Activated CD4-positive, alpha-beta T cell treated with anti-CD3 and anti-CD28 coated beads for 1 hour (primary cell): Measurements from ENCODE around the gene COL26A1.
"Not testable (repeated sequence)": the region's sequence is repeated elsewhere in the genome, so short reads cannot be mapped to it uniquely, and the experiment has no call there.

Source experiments
- DNase-seq: peaks from one replicate; pipeline ENCODE4 v3.0.0-alpha.2; 2020

The COL26A1 gene

DNA sequence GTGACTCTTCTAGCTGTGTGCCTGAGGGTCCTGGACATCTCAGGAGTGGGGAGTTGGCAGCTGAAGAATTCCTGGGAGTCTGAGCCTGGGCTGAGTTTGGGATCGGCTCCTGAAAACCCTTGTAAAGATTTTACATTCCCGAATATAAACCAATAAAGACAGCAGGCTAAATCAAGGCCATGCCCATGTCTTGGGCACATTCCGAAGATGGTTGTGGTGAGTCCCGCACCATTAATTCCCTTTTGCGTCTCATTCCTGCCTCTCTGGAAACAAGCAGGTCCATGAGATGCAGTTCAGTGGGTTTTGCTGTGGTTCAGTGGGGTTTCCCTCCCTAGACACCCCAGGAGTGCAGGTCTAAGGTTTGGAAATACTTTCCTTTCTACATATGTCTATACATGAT is 90.9 kb downstream of the COL26A1 start:
- no peak for DNase-seq

DNA sequence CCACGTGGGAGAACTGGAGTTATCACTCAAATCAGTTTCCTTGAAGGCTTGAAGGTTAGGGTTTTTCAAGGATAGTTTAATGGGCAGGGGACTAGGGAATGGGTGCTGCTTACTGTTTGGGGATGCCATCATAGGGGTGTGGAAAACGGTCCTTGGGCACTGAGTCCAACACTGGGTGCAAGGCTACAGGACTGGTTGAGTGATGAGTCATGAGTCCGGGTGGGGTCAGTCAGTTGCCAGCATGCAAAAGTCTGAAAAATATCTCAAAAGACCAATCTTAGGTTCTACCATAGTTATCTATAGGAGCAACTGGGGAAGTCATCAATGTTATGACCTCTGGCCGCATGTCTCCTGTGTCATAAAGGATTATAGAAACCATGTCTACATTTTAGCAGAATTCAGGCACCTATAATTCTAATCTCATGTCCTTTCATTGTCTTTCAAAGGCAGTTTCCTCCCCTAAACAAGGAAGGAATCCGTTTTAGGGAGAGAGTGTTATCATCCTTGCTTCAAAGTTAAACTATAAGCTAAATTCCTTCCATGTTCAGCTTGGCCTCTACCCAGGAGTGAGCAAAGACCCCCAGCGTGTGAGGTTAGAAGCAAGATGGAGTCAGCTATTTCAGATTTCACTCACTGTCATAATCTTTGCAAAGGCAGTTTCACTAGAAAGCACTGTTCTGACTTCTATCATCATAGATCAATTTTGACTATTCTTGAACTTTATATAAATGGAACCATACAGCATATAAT is 94.5 kb downstream of the COL26A1 start:
- no peak for DNase-seq

DNA sequence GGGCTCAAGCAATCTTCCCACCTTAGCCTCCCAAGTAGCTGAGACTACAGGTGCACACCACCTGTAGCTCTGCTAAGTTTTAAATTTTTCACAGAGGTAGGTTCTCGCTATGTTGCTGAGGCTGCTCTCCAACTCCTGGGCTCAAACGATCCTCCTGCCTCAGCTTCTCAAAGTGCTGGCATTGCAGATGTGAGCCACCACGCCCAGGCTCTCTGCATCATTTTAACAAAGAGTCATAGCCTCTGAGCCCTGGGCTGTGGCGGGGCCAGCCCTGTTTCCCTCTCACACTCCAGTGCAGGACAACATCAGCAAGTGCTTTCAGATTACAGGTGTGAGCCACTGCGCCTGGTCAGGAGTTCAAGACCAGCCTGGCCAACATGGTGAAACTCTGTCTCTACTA is 102.5 kb downstream of the COL26A1 start:
- DNase-seq = no peak

DNA sequence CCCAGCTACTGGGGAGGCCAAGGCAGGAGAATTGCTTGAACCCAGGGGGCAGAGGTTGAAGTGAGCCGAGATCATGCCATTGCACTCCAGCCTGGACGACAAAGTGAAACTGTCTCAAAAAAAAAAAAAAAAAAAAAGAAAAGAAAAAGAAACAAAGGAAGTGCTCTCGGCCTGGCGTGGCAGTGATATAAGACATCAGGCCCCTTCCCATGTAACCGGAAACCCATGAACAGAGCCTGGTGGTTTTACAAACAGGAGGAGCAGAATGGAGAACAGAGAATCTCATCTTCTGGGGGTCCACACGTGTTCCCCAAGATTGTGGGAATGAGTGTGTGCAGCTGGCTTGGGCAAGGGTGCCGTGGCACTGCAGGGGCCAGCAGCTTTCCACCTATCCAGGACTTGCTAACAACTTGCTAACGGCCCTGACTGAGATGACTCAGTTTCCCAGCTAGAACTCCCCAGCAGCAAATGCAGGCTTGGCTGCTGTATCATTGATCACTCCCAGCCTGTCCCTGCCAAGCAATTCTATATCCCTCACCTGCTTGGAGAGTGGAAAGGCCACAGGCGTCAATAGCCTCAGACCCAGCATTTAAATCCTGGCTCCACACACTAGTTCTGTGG is 103.0 kb downstream of the COL26A1 start:
- DNase-seq = no peak

DNA sequence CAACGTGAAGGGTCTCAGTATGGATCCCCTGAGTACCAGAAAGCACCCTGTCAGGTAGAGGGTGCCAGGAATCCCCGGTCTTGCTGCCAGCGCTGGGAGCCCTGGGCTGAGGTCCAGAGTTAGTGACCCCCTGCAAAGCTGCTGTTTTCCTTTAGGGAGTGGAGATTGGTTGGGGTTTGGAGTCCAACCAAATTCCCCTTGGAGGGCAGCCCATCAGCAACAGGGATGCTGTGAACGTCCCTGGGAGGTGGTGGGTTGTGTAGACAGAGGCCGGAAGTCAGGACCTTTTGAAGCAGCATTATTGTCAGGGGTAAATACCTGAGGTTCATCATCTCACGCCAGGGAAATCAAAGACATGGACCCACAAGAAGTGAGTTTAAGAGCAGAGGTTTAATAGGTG is 104.2 kb downstream of the COL26A1 start:
- no peak for DNase-seq

DNA sequence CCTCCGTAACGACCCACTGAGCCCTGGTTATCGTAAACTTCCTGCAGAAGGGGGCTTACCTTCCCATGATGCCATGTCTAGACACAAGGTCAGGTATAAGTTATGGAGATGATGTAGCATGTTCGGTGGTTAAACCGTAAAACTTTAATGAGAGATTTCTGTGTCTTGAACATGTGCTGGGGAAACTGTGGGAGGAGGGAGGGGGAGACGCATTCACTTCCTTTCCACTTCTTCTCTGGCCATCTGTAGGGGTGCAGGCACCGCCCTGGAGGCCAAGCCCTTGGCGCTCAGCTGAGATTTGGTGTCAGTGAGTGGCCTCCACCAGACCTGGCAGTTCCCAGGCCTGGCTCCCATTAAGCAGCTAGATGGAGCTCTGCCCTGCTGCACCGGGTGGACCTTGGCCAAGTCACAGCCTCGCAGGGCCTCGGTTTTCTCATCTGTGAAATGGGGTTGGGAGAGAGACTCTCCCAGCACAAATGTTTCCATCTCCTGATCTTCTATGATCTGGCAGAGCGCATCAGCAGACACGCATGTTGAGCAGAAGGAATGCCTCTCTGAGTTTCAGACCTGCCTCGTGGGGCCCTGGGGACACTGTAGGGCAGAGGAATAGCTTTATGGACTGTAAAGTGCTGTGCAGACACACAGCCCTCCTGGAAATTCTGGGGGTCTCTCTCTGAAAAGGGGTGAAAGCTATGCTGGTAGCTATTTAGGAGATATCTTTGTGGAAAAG is 106.0 kb downstream of the COL26A1 start:
- DNase-seq = no peak

DNA sequence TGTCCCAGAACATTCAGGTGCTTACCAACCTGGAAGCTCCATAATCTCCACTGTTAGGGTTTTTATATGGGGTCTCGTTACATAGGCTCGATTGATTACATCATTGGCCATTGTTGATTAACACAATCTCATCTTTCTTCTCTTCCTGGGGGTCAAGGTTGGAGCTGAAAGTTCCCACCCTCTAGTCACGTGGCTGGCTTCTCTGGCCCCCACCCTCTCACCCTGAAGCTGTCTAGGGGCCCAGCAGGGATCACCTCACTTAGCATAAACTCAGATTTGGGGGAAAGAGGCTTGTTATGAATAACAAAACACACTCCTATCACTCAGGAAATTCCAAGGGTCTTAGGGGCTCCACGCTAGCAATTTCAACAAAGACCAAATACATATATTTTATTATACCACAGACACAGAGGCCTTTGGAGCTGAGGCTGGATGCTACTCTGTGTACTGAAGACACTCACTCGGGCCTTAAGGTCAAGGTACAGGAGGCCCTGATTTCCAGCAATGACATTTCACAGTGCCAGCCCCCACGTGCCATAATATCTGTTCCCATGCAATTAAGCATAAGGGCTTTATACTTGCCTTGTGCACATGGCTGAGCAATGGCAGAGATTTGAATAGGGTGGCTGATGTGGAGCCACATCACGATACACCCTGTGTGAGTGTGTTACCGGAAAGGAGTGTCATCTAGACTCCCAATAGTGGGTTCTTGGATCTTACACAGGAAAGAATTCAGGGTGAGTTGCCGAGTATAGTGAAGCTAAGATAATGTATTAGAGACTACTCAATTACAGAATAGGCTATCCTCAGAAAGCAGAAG is 108.2 kb downstream of the COL26A1 start:
- DNase-seq = no peak

DNA sequence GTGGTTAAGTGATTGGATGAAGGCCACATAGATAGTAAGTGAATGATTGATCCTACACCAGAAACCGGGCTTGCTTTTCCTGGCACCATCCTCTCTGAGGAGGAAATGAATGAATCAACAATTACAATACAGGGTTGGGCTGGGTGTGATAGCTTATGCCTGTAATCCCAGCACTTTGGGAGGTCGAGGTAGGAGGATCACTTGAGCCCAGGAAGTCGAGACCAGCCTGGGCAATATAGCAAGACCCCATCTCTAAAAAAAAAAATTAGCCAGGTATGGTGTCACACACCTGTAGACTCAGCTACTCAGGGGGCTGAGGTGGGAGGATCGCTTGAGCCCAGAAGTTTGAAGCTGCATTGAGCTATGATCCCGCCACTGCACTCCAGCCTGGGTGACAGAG is 111.5 kb downstream of the COL26A1 start:
- DNase-seq = no peak

DNA sequence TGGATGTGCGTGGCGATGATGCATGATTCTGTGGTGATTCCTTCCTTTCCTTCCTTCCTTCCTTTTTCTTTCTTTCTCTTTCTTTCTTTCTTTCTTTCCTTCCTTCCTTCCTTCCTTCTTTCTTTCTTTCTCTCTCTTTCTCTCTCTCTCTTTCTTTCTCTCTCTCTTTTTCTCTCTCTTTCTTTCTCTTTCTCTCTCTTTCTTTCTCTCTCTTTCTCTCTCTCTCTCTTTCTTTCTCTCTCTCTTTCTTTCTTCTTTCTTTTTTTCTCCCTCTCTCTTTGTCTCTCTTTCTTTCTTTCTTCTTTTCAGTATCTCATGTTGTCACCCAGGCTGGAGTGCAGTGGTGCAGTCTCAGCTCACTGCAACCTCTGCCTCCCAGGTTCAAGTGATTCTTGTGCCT is 113.0 kb downstream of the COL26A1 start:
- DNase-seq = not testable (repeated sequence)

DNA sequence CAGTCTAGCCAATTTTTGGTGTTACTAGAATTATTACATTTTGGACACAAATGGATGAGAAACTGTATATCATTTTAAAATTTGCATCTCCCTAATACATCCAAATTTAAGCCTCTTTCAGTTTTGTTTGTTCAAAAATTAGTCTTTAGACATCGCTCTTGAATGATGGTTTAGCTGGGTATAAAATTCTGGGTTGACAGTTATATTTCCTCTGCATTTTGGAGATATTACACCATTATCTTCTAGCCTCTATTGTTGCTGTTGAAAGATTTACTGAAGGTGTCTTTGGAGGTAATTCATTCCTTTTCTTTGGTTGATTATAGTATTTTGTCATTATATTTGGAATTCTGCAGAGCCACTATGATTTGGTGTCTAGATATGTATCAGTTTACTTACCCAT is 116.5 kb downstream of the COL26A1 start:
- DNase-seq = no peak

DNA sequence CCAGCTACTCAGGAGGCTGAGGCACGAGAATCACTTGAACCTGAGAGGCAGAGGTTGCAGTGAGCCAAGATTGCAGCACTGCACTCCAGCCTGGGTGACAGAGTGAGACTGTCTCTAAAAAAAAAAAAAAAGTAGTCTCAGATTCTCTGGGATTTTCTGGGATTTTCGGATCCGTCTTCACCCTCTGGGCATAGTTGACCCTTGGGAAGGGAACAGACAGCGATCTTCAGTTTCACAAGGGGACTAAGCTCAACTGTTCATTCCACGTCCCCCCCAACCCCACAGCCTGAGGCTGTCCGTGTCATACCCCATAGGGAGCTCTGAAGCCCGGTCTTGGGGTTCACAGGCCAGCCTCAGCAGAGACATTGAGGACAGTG is 123.4 kb downstream of the COL26A1 start:
- not testable (repeated sequence) for DNase-seq

DNA sequence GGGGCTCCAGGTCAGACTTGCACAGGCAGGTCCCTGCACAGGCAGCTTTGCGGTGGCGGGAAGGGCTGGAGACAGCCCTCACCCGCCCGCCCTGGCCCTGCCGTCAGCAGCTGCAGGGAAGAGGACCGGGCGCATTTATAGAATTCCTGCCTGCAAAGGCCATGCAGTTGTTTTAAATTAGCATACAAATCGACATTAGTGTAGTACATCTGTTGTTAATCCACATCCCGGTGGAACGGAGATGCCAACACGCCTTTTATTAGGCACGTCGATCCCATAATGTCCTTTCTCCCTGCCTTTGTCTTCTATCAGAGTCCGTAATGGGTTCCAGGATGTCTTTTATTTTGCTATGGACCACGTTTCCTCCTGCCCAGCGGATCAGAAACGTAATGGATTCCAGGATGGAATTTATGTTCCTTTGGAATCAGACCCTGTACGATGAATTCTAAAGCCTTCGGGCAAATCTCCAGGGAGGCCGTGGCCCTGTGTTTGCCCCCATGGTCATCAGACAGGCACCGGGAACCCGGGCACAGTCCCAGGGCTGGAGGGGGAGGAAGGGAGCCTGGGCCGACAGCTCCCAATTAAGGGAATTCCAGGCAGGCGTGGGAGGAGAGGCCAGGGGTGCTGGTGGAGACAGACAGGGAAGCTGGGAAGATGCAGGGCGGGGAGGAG is 123.9 kb downstream of the COL26A1 start:
- no peak for DNase-seq

DNA sequence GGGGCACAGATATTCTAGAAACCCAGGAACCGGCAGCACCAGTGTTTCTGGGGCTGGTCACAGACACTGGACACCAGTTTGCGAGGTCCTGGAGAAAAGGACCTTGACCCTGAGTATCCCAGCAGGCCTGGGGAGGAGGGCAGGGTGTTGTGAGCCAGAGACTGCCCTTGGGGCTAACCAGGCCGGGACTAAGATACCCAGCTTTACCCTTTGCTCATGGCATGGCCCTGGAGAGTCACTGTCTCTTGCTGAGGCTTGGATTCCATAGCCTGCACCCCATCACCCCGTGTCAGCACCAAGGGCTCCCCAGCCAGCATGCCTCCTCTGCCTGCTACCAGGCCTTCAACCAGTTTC is 124.4 kb downstream of the COL26A1 start:
- no peak for DNase-seq

DNA sequence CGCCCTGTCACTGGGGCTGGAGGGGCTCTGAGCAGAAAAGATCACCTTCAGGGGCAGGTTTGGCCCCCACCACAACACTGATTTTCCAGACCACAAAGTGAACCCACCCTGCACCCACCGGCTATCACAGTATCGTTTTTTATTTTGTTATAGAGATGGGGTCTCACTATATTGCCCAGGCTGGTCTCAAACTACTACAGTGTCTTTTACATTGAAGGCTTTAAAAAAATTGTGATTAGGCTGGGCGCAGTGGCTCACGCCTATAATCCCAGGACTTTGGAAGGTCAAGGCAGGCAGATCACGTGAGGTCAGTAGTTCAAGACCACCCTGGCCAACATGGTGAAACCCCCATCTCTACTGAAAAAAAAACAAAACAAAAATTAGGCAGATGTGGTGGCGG is 125.1 kb downstream of the COL26A1 start:
- DNase-seq = no peak

DNA sequence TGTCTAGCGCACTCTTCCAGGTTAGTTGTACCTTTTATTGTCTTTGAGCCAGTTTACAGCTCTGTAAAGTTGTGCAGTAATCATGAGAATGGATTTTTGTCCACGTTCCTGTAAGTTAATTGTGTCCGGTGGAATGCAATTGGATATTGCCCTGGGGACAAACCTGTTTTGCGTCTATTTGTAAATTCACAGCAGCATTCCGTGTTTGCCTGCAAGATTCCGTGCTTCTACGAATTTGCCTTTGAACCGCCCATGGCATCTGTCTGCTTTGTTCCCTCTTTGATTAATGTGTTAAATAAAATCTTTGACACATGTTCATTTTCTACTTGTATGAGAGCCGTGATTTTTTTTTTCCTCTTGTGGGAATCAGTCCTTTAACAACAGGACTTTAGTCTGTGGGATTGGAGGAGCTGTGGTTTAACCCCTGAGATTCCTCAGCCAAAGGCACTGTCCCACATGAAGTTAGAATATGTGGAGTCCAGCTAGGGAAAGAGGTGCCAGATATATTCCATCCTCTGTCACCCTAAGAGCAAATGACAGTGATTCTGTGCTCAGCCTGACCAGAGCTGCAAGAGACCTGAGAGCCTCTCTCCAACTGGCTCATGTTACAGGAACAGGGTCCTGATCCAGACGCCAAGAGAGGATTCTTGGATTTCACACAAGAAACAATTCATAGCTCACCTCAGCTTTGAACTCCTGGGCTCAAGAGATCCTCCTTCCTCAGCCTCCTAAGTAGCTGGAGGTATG is 126.3 kb downstream of the COL26A1 start:
- DNase-seq = no peak

DNA sequence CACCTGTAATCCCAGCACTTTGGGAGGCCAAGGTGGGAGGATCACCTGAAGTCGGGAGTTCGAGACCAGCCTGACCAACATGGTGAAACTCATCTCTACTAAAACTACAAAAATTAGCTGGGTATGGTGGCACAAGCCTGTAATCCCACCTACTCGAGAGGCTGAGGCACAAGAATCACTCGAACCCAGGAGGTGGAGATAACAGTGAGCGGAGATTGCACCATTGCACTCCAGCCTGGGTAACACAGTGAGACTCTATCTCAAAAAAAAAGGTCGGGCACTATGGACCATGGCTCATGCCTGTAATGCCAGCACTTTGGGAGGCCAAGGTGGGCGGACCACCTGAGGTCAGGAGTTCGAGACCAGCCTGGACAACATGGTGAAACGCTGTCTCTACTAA is 127.8 kb downstream of the COL26A1 start:
- DNase-seq = not testable (repeated sequence)

DNA sequence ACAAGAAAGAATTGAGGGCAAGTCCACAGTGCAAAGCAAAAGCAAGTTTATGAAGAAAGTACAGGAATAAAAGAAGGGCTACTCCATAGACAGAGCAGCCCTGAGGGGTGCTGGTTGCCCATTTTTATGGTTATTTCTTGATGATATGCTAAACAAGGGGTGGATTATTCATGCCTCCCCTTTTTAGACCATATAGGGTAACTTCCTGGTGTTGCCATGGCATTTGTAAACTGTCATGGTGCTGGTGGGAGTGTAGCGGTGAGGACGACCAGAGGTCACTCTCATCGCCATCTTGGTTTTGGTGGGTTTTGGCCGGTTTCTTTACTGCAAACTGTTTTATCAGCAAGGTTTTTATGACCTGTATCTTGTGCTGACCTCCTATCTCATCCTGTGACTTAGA is 128.8 kb downstream of the COL26A1 start:
- not testable (repeated sequence) for DNase-seq

DNA sequence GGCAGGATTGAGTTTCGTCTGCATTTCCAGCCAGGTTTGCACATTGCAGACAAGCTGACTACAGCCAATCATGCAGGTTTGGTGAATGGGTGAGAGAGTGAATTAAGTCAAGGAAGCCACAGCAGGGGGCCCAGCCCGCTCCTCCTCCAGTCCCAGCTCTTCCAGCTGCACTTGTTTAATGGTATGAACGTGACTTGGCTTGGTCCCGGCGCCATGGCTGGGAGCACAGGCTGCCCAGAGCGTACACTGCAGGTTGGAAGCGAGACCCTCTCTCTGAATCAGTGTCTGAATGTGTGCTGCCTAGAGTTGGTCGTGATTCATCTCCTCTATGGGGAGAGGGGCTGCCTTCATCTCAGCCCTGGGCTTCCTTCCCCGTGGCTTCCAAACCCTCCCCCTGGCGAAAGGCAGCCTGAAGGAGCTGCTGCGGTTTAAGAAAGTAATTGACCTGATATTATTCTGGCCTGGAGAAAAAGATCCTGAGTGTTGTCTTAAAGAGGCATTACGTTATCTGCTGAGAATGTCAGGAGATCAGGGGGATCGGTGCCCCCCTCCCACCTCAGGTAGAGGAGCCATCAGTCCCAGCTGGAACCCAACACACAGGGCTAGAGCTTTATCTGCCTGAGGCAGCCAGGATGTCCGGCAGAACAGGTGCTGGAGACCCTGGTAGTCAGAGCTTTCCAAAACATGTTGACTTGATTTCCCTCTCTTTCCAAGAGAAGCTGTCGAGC is 132.1 kb downstream of the COL26A1 start:
- no peak for DNase-seq

DNA sequence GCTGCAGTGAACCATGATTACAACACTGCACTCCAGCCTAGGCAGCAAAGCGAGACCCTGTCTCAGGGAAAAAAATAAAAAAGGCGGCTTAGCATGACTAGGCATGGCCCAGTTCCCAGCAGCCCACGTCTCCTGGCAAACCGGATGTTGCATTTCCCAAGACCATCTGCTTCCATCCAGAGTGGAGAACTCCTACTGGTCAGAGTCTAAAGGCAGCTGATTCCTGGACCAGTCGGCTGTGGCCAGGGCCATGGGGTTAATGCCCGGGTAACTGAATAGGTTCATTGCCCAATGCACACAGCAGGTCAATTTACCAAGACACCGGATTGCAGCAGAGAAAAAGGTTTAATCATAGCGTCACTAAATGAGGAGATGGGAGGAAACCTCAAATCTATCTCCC is 133.3 kb downstream of the COL26A1 start:
- no peak for DNase-seq

DNA sequence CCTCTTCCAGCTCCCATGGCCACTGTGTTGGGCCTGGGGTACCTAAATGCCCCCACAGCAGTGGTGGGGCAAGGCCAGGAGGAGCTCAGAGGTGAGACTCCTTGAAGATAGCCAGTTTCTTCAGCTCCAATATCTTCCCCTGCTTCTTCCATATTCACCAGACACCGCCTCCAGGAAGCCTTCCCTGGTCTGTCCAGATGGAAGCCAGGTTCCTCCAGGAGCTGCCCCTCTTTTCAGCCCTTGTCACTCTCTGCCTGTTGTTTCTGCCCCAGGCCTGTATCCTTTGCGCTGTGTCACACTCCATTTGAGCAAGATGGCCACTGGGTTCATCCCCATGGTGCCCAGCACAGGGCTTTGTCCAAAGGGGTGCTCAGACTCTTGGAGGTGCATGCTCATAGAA is 138.7 kb downstream of the COL26A1 start:
- no peak for DNase-seq

DNA sequence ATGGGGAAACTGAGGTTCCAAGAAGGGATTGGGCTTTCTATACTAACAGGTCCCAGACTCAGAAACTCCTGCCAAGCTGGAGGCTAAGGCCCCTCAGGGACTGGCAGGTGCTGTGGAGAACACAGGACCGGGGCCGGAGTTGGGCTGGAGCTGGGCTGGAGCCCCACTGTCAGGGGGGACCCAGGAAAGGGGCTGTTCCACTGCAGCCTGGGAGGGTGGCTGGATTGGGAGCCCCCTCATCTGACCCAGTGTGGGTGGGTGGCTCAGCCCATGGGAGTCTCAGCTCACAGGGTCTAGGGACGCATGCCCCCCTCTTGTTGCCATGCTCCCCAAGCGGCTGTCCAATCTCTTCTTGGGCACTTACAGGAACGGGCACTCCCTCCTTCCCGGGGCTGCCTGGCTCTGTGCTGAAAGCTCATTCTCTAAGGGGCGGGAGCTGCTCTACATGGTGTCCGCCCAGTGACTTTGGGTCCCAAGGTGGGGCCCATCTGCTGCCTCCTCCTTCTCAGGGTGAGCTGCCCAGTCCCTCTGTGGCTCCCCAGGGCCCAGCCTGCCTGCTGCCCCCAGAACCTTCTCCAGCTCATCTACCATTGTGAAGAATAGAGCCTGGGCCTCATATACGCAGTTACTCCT is 139.9 kb downstream of the COL26A1 start:
- no peak for DNase-seq
